OCI-LY1 (cell line): Measurements from ENCODE around the gene TMEM187.

ENCODE experiments used
- H2AFZ ChIP-seq: fragments of 200-600 bp; sonication (generic), shearing (Covaris generic); 2 replicates; pipeline ENCODE4 v1.6.0; 2014; ENCODE audit warnings: antibody characterized with exemption, mild to moderate bottlenecking, low read length
- H3F3A ChIP-seq: fragments of 200-600 bp; sonication (generic), shearing (Covaris generic); 2 replicates; pipeline ENCODE4 v1.6.0; 2014; ENCODE audit warnings: mild to moderate bottlenecking, antibody characterized with exemption, low read length, moderate library complexity; ENCODE audit not compliant: insufficient read depth
- H3K27ac ChIP-seq: fragments of 200-600 bp; sonication (generic); 2 replicates; pipeline ENCODE4 v1.5.1; 2014; ENCODE audit warnings: low read length, mixed run types, mild to moderate bottlenecking, low read depth; ENCODE audit not compliant: poor library complexity, severe bottlenecking
- H3K27me3 ChIP-seq: fragments of 200-600 bp; sonication (generic); 2 replicates; pipeline ENCODE4 v1.6.0; 2014; ENCODE audit warnings: antibody characterized with exemption, mild to moderate bottlenecking, low read length, moderate library complexity; ENCODE audit not compliant: insufficient read depth
- H3K36me3 ChIP-seq: fragments of 200-600 bp; sonication (generic); 2 replicates; pipeline ENCODE4 v1.6.1; 2014; ENCODE audit warnings: mild to moderate bottlenecking, antibody characterized with exemption, low read length, moderate library complexity, mixed read lengths; ENCODE audit not compliant: insufficient read depth
- H3K4me1 ChIP-seq: fragments of 200-600 bp; sonication (generic); 2 replicates; pipeline ENCODE4 v1.5.1; 2014; ENCODE audit warnings: mild to moderate bottlenecking, low read length, moderate library complexity; ENCODE audit not compliant: insufficient read depth, severe bottlenecking
- H3K4me2 ChIP-seq: fragments of 200-600 bp; sonication (generic), shearing (Covaris generic); 2 replicates; pipeline ENCODE4 v1.6.1; 2014; ENCODE audit warnings: low read length
- H3K4me3 ChIP-seq: fragments of 200-600 bp; sonication (generic); 2 replicates; pipeline ENCODE4 v1.5.1; 2014; ENCODE audit warnings: low read length, low read depth, mild to moderate bottlenecking, mixed read lengths; ENCODE audit not compliant: poor library complexity, severe bottlenecking
- H3K79me2 ChIP-seq: fragments of 200-600 bp; shearing (Covaris generic); 2 replicates; pipeline ENCODE4 v1.6.1; 2016; ENCODE audit warnings: mixed run types, low read length, mixed read lengths; ENCODE audit not compliant: insufficient read depth
- H3K9ac ChIP-seq: fragments of 200-600 bp; sonication (generic), shearing (Covaris generic); 2 replicates; pipeline ENCODE4 v1.6.1; 2014; ENCODE audit warnings: mild to moderate bottlenecking, low read length, mixed read lengths
- H3K9me2 ChIP-seq: fragments of 200-600 bp; sonication (generic), shearing (Covaris generic); 2 replicates; pipeline ENCODE4 v1.6.1; 2014; ENCODE audit warnings: low read depth, mild to moderate bottlenecking, low read length, mixed read lengths
- H3K9me3 ChIP-seq: fragments of 200-600 bp; shearing (Covaris generic); 2 replicates; pipeline ENCODE4 v1.6.1; 2014; ENCODE audit warnings: low read length, mixed read lengths
- H4K20me1 ChIP-seq: fragments of 200-600 bp; sonication (generic), shearing (Covaris generic); 2 replicates; pipeline ENCODE4 v1.6.0; 2016; ENCODE audit warnings: mild to moderate bottlenecking, low read length; ENCODE audit not compliant: insufficient read depth
- CTCF ChIP-seq: fragments of 200-600 bp; sonication (generic), shearing (Covaris generic); IDR thresholded peaks from 2 replicates; pipeline ENCODE4 v1.5.1; 2017; ENCODE audit warnings: mild to moderate bottlenecking, antibody characterized with exemption, low read length, moderate library complexity, mixed read lengths
- EZH2 ChIP-seq: fragments of 200-600 bp; sonication (generic), shearing (Covaris generic); IDR thresholded peaks from 2 replicates; pipeline ENCODE4 v1.8.0; 2017; ENCODE audit warnings: borderline replicate concordance, mixed run types, mild to moderate bottlenecking, antibody characterized with exemption, low read length, moderate library complexity, mixed read lengths

The TMEM187 gene

GRCh38 chrX:154027986-154028385 is 55.4 kb downstream of the TMEM187 start:
- Histone ChIP-seq H3K36me3 (peaks cover 32% of the 10 kb centered on the region), H3K9ac (no peak overlapping the region), H3K4me2 (no peak overlapping the region), H4K20me1 (no peaks in the 10 kb centered on the region), H3K27me3 (no peaks in the 10 kb centered on the region), H3K4me1 (peaks cover 3% of the 10 kb centered on the region), H3K9me3 (no peaks in the 10 kb centered on the region), H3K27ac (no peak overlapping the region), H3K9me2 (no peaks in the 10 kb centered on the region), H3F3A (no peaks in the 10 kb centered on the region), H3K79me2 (no peaks in the 10 kb centered on the region), H2AFZ (no peak overlapping the region), H3K4me3 (no peak overlapping the region)
- TF ChIP-seq CTCF, result no peak

GRCh38 chrX:154028502-154029184 is 56.1 kb downstream of the TMEM187 start:
- no peaks in the 10 kb centered on the region for H3F3A ChIP-seq
- no peaks in the 10 kb centered on the region for H3K9me3 ChIP-seq
- no peak overlapping the region for H3K4me2 ChIP-seq
- peaks cover 32% of the 10 kb centered on the region for H3K36me3 ChIP-seq
- no peak overlapping the region for H3K4me3 ChIP-seq
- H3K9ac ChIP-seq, result no peak overlapping the region
- no peak overlapping the region for H2AFZ ChIP-seq
- no peak for TF ChIP-seq EZH2
- no peaks in the 10 kb centered on the region for H3K4me1 ChIP-seq
- H3K79me2 ChIP-seq, result no peaks in the 10 kb centered on the region
- no peaks in the 10 kb centered on the region for H4K20me1 ChIP-seq
- H3K9me2 ChIP-seq, result no peaks in the 10 kb centered on the region
- H3K27ac ChIP-seq, result no peak overlapping the region
- H3K27me3 ChIP-seq, result no peaks in the 10 kb centered on the region

GRCh38 chrX:154029439-154029838 is 56.9 kb downstream of the TMEM187 start:
- TF ChIP-seq CTCF (no peak; the same call in 1 of the 2 replicates), EZH2 (no peak)
- Histone ChIP-seq H3K4me1 (no peaks in the 10 kb centered on the region), H3K4me2 (no peak overlapping the region), H3K27me3 (no peaks in the 10 kb centered on the region), H3F3A (no peaks in the 10 kb centered on the region), H3K9ac (no peak overlapping the region), H3K4me3 (no peak overlapping the region), H3K9me2 (no peaks in the 10 kb centered on the region), H3K9me3 (no peaks in the 10 kb centered on the region), H3K27ac (no peak overlapping the region), H4K20me1 (no peaks in the 10 kb centered on the region), H3K79me2 (no peaks in the 10 kb centered on the region), H3K36me3 (peaks cover 32% of the 10 kb centered on the region), H2AFZ (no peak overlapping the region)

- Histone ChIP-seq H3K79me2 (no peaks in the 10 kb centered on the region), H3K4me1 (no peaks in the 10 kb centered on the region), H3K27ac (no peak overlapping the region), H3K27me3 (no peaks in the 10 kb centered on the region), H3K4me2 (no peak overlapping the region), H3F3A (no peaks in the 10 kb centered on the region), H4K20me1 (no peaks in the 10 kb centered on the region), H3K9me2 (no peaks in the 10 kb centered on the region), H3K9ac (no peak overlapping the region), H3K36me3 (peaks cover 39% of the 10 kb centered on the region), H3K9me3 (no peaks in the 10 kb centered on the region), H2AFZ (no peak overlapping the region), H3K4me3 (no peak overlapping the region)
- no peak for TF ChIP-seq CTCF
- TF ChIP-seq EZH2, result no peak
These were observed 57.7 kb downstream of the TMEM187 start for GRCh38 chrX:154030266-154030665.
